GM19351 (cell line): ENCODE results near the gene POU2F2.
"Not testable (repeated sequence)": the region's sequence is repeated elsewhere in the genome, so short reads cannot be mapped to it uniquely, and the experiment has no call there.

Experiments used
- ATAC-seq: cut with Tn5 transposase; IDR thresholded peaks from one replicate; pipeline ENCODE4 v1.9.1; 2021; ENCODE audit warnings: mild to moderate bottlenecking, moderate library complexity; ENCODE audit not compliant: unreplicated experiment

POU2F2 gene

GRCh38 chr19:42105368-42105767 is 26.9 kb downstream of the POU2F2 start:
- no peak for ATAC-seq

DNA sequence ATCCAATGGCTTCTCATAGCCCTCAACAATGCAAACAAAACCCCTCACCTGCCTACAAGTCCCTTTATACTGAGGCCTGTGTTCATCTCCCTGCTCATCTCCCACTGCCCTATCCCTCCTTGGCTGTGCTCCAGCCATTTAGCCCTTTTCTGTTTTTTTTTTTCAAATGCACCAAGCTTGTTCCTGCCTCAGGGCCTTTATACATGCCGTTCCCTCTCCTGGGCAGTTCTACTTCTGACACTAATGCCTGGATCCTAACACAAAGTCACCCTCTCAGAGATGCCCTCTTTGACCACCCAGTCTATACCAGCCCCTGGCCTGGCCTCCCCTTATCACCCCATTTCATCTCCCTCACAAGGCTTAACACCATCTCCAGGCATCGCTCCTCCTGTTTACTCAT is 29.4 kb downstream of the POU2F2 start:
- no peak for ATAC-seq

DNA sequence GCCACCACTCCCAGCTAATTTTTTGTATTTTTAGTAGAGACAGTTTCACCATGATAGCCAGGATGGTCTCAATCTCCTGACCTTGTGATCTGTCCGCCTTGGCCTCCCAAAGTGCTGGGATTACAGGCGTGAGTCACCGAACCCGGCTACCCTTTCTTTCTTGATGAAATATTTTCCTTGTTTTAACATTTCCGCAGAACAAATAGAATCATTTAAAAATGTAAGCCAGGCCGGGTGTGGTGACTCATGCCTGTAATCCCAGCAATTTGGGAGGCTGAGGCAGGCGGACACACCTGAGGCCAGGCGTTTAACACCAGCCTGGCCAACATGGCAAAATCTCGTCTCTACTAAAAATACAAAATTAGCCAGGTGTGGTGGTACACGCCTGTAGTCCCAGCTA is 32.0 kb downstream of the POU2F2 start:
- not testable (repeated sequence) for ATAC-seq

DNA sequence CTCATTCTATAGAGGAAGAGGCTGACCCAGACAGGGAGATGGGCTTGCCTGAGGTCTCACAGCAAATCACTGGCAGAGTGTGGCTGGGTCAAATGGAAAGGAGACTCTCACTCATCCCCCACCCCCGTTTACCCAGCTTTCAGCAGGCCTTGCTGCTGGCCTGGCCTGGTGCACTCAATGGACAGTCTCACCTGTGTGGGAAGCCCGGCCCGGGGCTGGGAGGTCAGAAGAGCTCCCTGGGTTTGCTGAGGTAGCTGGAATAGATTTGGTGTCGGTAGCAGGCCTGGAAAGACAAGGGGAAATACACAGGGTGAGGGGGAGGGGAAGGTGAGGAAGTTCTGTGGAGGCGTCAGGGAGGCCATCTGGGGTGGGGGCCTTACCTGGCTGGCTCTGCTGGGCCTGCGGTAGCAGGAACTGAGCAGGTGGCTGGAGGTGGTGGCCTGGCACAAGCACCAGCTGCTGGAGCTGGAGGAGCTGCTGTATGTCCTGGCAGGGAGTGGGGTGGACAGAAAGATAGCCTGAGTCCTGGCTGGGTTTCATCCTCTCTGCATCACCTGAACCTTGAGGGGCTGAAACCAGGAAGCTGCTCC is 32.8 kb downstream of the POU2F2 start:
- no peak for ATAC-seq

GRCh38 chr19:42098781-42099180 is 33.5 kb downstream of the POU2F2 start:
- ATAC-seq = no peak

DNA sequence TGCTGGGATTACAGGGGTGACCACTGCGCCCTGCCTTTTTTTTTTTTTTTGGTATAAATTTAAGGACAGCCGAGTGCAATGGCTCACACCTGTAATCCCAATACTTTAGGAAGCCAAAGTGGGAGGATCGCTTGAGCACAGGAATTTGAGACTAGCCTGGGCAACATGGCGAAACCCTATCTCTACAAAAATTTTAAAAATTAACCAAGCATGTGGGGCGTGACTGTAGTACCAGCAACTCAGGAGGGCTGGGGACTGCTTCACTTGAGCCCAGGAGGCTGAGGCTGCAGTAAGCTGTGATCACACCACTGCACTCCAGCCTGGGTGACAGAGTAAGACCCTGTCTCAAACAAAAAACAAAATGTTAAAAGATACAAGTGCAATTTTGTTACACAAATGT is 34.8 kb downstream of the POU2F2 start:
- no peak for ATAC-seq

DNA sequence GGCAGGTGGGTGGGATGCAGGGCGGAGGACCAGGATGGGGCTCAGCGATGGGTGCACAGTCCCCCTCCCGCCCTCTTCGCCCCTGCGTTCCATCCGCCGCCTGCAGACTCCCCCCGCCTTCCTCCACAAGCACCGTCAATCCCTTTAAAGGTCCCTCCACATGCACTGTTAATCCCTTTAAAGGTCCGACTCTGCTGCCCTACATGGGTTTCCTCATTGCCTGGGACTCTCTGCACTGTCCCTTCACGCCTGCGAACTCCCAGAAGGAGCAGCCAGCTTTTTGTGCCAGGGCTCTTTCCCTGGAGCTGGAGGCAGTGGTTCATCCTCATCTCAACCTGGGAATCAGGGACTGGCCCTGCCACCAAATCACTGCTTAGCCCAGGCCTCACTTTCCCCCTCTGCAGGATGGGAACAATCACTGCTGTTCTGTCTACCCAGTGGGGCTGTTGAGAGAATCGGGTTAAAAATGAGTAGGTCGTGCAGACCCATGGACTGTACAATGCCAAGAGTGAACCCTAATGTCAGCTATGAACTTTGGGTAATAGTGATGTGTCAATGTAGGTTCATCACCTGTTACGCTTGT is 35.9 kb downstream of the POU2F2 start:
- no peak for ATAC-seq

DNA sequence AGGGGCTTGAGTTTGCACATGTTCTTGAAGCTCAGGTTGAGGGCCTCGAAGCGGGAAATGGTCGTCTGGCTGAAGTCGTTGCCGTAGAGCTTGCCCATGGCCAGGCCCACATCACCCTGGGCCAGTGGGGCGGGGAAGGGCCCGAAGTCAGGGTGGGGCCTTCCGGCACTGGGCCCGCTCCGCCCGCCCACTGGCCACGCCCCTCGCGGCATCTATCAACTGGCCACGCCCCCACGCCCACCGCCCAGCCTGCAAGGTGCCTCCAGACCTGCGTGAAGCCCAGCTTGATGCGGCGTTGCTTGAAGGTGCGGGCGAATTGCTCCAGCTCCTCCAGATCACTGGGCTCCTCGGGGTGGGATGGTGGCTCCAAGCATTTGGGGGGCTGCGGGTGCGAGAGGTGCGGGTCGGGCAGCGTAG is 36.4 kb downstream of the POU2F2 start:
- ATAC-seq = no peak

DNA sequence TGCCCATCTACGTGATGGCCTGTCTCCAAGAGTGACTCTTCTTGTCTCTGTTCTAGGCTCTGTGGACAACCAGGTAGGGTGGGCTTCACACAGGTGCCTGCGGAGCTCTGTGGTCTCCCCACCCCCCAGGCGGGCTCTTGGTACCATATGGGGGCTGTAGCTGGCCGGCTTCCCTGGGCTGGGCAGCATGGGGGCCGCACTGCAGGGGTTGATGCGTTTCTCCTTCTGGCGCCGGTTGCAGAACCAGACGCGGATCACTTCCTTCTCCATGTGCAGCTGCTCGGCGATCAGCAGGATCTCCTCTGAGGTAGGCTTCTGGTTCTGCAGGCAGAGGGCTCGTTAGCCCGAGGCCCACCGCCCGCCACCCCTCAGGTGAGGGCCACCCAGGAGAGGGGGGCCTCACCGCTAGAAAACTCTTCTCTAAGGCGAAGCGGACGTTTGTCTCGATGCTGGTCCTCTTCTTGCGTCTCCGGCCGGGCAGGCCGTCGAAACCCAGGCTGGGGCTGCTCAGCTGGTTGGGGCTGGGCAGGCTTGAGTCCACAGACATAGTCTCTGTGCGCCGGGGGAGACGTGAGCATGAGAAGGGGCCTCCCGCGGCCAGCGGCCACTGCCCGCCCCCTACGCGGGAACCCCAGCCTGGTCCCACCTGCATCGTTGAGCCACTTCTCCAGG is 37.0 kb downstream of the POU2F2 start:
- no peak for ATAC-seq

DNA sequence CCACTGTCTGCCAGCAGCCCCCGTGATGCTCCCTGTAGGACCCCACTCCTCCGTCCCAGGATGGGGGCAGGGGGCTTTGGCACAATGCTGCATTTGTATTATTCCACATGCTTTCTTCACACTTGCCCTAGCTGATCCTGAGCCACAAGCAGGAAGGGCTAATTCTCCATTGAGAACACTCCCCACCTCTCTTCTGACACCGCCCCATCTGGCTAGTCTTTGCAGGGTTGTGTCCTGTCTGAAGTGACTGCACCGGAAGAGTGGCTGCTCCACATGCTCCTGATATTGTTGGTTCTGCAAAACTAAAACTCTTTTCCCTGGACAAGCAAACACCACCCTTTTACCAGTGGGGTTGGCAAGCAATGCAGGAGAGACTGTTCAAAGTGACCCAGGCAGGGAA is 38.3 kb downstream of the POU2F2 start:
- ATAC-seq = no peak

DNA sequence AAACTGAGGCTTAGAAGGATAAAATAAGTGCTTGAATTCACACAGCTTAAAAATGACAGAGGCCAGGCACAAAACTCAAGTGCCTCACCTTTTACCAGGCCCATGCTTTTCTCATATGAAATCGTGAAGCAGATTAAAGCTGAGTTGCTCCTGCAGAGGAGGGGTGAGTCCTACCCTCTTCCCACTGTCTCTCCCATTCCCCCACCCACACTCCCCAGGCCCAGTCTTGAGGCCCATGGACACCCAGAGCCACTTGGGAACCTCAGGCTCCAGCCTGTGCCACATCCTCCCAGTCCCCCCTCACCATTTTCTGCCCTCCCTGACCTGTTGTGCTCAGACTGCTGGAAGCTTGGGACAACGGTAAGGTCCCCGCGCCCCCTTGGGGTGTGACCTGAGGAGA is 38.7 kb downstream of the POU2F2 start:
- ATAC-seq = no peak

- ATAC-seq = no peak
Observed at GRCh38 chr19:42092350-42092749, 39.9 kb downstream of the POU2F2 start.

DNA sequence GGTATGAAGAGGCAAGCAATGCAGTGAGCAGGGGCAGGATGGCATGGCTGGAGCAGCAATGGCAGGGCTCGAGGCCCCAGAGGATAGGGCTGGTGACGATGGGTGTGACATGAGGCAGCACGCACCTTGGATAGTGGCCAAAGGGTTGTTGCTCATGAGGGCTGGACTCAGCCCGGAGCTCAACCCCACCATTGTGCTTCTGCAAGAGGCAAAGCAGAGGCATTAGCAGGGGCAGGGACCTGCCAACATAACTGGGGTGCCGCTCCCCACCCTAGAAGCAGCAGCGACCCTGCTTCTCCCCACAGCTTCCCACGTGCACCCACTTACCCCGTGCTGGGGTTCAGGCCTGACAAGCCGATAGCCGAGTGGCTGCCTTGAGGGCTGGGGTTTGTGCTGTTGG is 40.5 kb downstream of the POU2F2 start:
- ATAC-seq = no peak

- ATAC-seq = no peak
Observed at GRCh38 chr19:42091300-42091699, 40.9 kb downstream of the POU2F2 start.

DNA sequence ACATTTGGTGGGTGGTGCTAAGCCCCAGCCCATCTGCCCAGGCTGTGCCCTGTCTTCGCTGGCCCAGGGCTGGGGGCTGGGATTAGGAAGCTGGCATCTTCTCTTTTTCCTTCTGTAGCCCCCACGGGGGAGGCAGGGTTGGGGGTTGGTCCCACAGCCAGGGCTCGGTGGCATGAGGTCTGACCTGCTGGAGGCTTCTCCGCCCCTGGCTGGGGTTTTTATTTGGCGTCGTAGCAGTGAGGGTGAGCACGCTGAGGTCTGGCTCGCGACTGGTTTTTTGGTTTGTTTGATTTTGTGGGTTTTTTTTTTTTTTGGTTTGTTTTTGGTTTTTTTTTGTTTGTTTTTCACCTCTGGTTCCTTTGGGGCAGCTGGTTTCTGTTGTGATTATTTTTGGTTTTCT is 41.6 kb downstream of the POU2F2 start:
- no peak for ATAC-seq

DNA sequence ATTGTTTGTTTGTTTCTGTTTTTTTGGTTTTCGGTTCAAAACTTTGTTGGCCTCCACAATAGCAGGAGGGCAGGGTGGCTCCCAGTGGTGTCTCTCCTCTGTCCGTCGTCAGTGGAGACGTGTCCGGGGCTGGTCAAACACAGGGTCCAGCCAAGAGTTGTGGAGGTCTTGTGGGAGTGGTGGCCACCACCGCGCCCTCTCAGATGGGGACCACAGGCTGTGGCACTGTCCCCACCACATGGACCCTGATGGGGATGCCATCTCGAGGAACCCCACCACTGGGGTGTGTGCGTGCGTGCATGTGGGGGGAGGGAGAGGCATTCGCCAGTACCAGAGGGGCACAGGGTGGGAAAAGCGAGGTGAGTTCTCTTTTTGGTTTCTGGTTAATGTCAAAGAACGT is 42.5 kb downstream of the POU2F2 start:
- ATAC-seq = no peak

- no peak for ATAC-seq
Observed at GRCh38 chr19:42089191-42089750, 43.0 kb downstream of the POU2F2 start.

GRCh38 chr19:42088471-42089190 is 43.6 kb downstream of the POU2F2 start:
- ATAC-seq = no peak

DNA sequence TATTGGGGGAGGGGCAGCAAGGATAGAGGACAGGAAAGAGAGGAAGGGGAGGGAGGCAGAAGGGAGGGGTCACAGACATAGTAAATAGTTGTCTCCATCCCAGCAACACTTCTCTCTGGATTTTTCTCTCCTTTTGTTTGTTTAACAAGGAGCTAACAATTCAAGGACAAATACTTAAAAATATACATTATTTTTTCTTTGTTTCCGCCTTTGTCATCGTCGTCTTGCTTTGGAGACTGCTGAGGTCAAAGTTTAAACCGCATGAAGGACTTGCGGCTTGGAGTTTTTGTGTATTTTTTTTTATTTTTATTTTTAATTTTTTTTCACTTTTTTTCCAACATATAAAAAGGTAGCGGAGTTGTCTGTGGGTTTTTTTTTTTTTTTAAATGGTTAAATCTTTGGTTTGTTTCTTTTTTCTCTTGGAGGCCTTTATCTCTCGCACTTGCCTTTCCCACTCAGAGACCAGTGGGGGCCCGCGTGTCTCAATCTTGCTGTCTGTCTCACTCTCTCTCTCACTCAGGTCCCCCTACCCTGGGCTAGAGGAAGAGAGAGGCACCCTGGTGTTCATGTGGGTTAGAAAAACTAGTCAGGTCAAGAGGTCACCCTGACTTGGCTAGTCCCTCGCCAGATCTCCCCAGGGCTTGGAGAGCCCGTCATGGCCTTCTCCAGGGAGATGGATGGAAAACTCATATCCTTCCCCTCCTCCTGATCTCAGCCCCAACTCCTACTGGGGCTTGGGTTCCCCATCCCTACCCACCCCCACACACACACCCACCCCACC is 45.3 kb downstream of the POU2F2 start:
- ATAC-seq = no peak

- no peak for ATAC-seq
Observed at GRCh38 chr19:42086188-42086736, 46.0 kb downstream of the POU2F2 start.

DNA sequence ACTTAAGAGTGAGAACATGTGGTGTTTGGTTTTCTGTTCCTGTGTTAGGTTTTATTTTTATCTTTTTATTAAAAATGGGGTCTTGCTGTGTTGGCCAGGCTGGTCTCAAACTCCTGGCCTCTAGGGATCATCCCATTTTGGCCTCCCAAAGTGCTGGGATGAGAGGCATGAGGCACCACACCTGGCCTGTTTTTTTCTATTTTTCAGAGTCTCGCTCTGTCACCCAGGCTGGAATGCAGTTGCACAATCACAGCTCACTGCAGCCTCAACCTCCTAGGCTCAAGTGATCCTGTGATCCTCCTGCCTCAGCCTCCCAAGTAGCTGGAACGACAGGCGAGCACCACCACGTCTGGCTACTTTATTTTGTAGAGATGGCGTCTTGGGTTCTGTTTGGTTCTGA is 48.7 kb downstream of the POU2F2 start:
- no peak for ATAC-seq
